Neural crest cell (in vitro differentiated cells): ENCODE measurements around the gene GNAL. TPM values are rescaled to one million over a fixed set of nuclear protein-coding genes. Genes with fewer than 3 reads are reported as not detected.

Experiments
- DNase-seq: peaks from one replicate; pipeline ENCODE4 v3.0.0; 2021; ENCODE audit warnings: low read depth, mixed read lengths, low spot score
- H3K27ac Mint-ChIP-seq: one replicate; pipeline ENCODE4 v1.8.0; 2021; ENCODE audit warnings: mild to moderate bottlenecking, mixed read lengths; ENCODE audit not compliant: unreplicated experiment
- H3K27me3 Mint-ChIP-seq: 2 replicates; pipeline ENCODE4 v1.8.0; 2021; ENCODE audit warnings: low read depth, mild to moderate bottlenecking, mixed read lengths
- H3K36me3 Mint-ChIP-seq: 2 replicates; pipeline ENCODE4 v1.8.0; 2021; ENCODE audit warnings: low read depth, mild to moderate bottlenecking, mixed read lengths
- H3K4me1 Mint-ChIP-seq: 2 replicates; pipeline ENCODE4 v1.8.0; 2021; ENCODE audit warnings: mixed read lengths
- H3K4me3 Mint-ChIP-seq: one replicate; pipeline ENCODE4 v1.8.0; 2021; ENCODE audit warnings: mild to moderate bottlenecking, mixed read lengths
- H3K9me3 Mint-ChIP-seq: 2 replicates; pipeline ENCODE4 v1.8.0; 2021; ENCODE audit warnings: mixed read lengths
- CTCF ChIP-seq: fragments of 200-600 bp; sonication (generic); conservative IDR thresholded peaks from 2 replicates; pipeline ENCODE4 v1.5.0; 2021; ENCODE audit warnings: antibody characterized with exemption, mild to moderate bottlenecking
- total RNA-seq: library from RNA; stranded (reverse); gene quantifications from 2 replicates; pipeline ENCODE4 v1.2.1, GENCODE V29; 2021

GNAL gene
- total RNA-seq, 1 donor from 2014 or later: 20.4 TPM

- H3K9me3 Mint-ChIP-seq: no peaks in the 10 kb centered on the region
- H3K36me3 Mint-ChIP-seq: peaks cover 3% of the 10 kb centered on the region
- H3K27me3 Mint-ChIP-seq: no peaks in the 10 kb centered on the region
- H3K27ac Mint-ChIP-seq: no peak overlapping the region
- H3K4me3 Mint-ChIP-seq: no peak overlapping the region
- peaks cover 10% of the 10 kb centered on the region for H3K4me1 Mint-ChIP-seq
- TF ChIP-seq CTCF: no peak
- DNase-seq: no peak
These were observed 141.5 kb downstream of the GNAL start for GRCh38 chr18:11830585-11830984.

- Mint-ChIP-seq H3K27me3 (no peaks in the 10 kb centered on the region), H3K4me3 (no peak overlapping the region), H3K9me3 (no peaks in the 10 kb centered on the region), H3K4me1 (peaks cover 10% of the 10 kb centered on the region), H3K27ac (no peak overlapping the region), H3K36me3 (peaks cover 3% of the 10 kb centered on the region)
- DNase-seq: no peak
- no peak for TF ChIP-seq CTCF
These were observed 142.9 kb downstream of the GNAL start for GRCh38 chr18:11831921-11832320.

- no peak for DNase-seq
- Mint-ChIP-seq H3K9me3 (no peaks in the 10 kb centered on the region), H3K4me3 (no peak overlapping the region), H3K36me3 (peaks cover 3% of the 10 kb centered on the region), H3K27me3 (no peaks in the 10 kb centered on the region), H3K4me1 (peaks cover 2% of the 10 kb centered on the region), H3K27ac (no peak overlapping the region)
- no peak for TF ChIP-seq CTCF
These were observed 145.7 kb downstream of the GNAL start for GRCh38 chr18:11834772-11835171.

GRCh38 chr18:11839556-11839955 lies 150.5 kb downstream of the GNAL start:
- H3K4me1 Mint-ChIP-seq: peaks cover 14% of the 10 kb centered on the region
- no peak overlapping the region for H3K4me3 Mint-ChIP-seq
- DNase-seq: no peak
- no peaks in the 10 kb centered on the region for H3K27me3 Mint-ChIP-seq
- no peak overlapping the region for H3K27ac Mint-ChIP-seq
- TF ChIP-seq CTCF: no peak
- H3K36me3 Mint-ChIP-seq: no peaks in the 10 kb centered on the region
- H3K9me3 Mint-ChIP-seq: no peaks in the 10 kb centered on the region

- H3K27ac Mint-ChIP-seq: peak overlapping the region; percentile 58
These were observed 151.4 kb downstream of the GNAL start for GRCh38 chr18:11840493-11840892.

More at GRCh38 chr18:11840493-11840892, 151.4 kb downstream of the GNAL start:
- Mint-ChIP-seq H3K4me1 (peaks cover 14% of the 10 kb centered on the region), H3K9me3 (no peaks in the 10 kb centered on the region), H3K27me3 (no peaks in the 10 kb centered on the region), H3K36me3 (no peaks in the 10 kb centered on the region), H3K4me3 (no peak overlapping the region)
- no peak for TF ChIP-seq CTCF
- DNase-seq: no peak
